ENCODE measurements around the gene GIT1. TPM values are rescaled to one million over a fixed set of nuclear protein-coding genes. Genes with fewer than 3 reads are reported as not detected.

GIT1 gene
- total RNA-seq, 2 experiments from 2014 or later: 44.3 to 60.2 TPM

GRCh38 chr17:29565643-29566472 is 23.6 kb downstream of the GIT1 start:
- intact Hi-C loops (cut with micrococcal nuclease; ENCODE audit: unreplicated experiment): loop anchor here (10.0 kb wide), 2 partner anchors 191 to 421 kb away; no protein-coding TSS in a partner anchor
- Histone ChIP-seq H3K4me1 (ENCODE audit: insufficient read depth, low read length, poor library complexity, severe bottlenecking) (peaks cover 46% of the 10 kb centered on the region), H3K27ac (ENCODE audit: low read depth, low read length, poor library complexity, severe bottlenecking) (no peak overlapping the region), H3K9me3 (ENCODE audit: low read length) (no peaks in the 10 kb centered on the region), H3K4me2 (ENCODE audit: low read length) (peak overlapping the region; percentile 98), H3K36me3 (ENCODE audit: insufficient read depth, low read length) (no peaks in the 10 kb centered on the region), H3K79me2 (ENCODE audit: insufficient read depth, low read depth, low read length) (no peaks in the 10 kb centered on the region), H3K9me2 (ENCODE audit: insufficient read depth, low read length) (no peaks in the 10 kb centered on the region), H4K20me1 (ENCODE audit: insufficient read depth, low read length) (no peaks in the 10 kb centered on the region), H2AFZ (ENCODE audit: low read length) (no peak overlapping the region), H3K4me3 (ENCODE audit: low read depth, low read length, poor library complexity, severe bottlenecking) (peak overlapping the region; percentile 72)
- POLR2A ChIA-PET: interaction anchor here (0.6 to 1.2 kb wide), 2 partner anchors 87 to 1527 kb away, joined by 3 to 4 read pairs; no protein-coding TSS in a partner anchor
- DNase-seq (ENCODE audit: low spot score): peak; percentile 57
- CTCF ChIA-PET (ENCODE audit: unreplicated experiment): no interaction called here
- TF ChIP-seq CTCF (conservative IDR thresholded peaks at IDR 0.05; ENCODE audit: low read length): peak; percentile 66
- TF ChIP-seq EZH2phosphoT487 (IDR thresholded peaks at IDR 0.05; ENCODE audit: borderline replicate concordance, low read depth, low read length): no peak
- BruUV-seq (replicated peaks): no TSS peak

- BruUV-seq (replicated peaks): no TSS peak
Measured at GRCh38 chr17:29563816-29564215, 25.6 kb downstream of the GIT1 start.

More at GRCh38 chr17:29563816-29564215, 25.6 kb downstream of the GIT1 start:
- Histone ChIP-seq H2AFZ (ENCODE audit: low read length) (no peak overlapping the region), H3K27ac (ENCODE audit: low read depth, low read length, poor library complexity, severe bottlenecking) (no peak overlapping the region), H3K9me2 (ENCODE audit: insufficient read depth, low read length) (no peaks in the 10 kb centered on the region), H3K4me1 (ENCODE audit: insufficient read depth, low read length, poor library complexity, severe bottlenecking) (peaks cover 61% of the 10 kb centered on the region), H3K36me3 (ENCODE audit: insufficient read depth, low read length) (no peaks in the 10 kb centered on the region), H3K4me3 (ENCODE audit: low read depth, low read length, poor library complexity, severe bottlenecking) (no peak overlapping the region), H3K9me3 (ENCODE audit: low read length) (no peaks in the 10 kb centered on the region), H3K4me2 (ENCODE audit: low read length) (no peak overlapping the region), H4K20me1 (ENCODE audit: insufficient read depth, low read length) (no peaks in the 10 kb centered on the region), H3K79me2 (ENCODE audit: insufficient read depth, low read depth, low read length) (no peaks in the 10 kb centered on the region)
- ChIA-PET CTCF (ENCODE audit: unreplicated experiment) (no interaction called here), POLR2A (no interaction called here)
- TF ChIP-seq EZH2phosphoT487 (IDR thresholded peaks at IDR 0.05; ENCODE audit: borderline replicate concordance, low read depth, low read length): no peak
- TF ChIP-seq CTCF (conservative IDR thresholded peaks at IDR 0.05; ENCODE audit: low read length): no peak
- DNase-seq (ENCODE audit: low spot score): peak; percentile 72
- intact Hi-C loops (cut with micrococcal nuclease; ENCODE audit: unreplicated experiment): loop anchor here (10.0 kb wide), 2 partner anchors 189 to 419 kb away; no protein-coding TSS in a partner anchor
